LNCaP clone FGC (cell line): ENCODE data around the gene KRT4.

Experiments used
- DNase-seq: peaks from one replicate; pipeline ENCODE4 v3.0.0-alpha.2; 2011; ENCODE audit warnings: low read depth
- H3K4me3 ChIP-seq: 2 replicates; pipeline ENCODE4 v1.5.1; 2011; ENCODE audit warnings: mild to moderate bottlenecking, low read depth, low read length, control low read depth
- CTCF ChIP-seq: IDR thresholded peaks from 2 replicates; pipeline ENCODE4 v1.5.1; 2012; ENCODE audit warnings: mild to moderate bottlenecking; ENCODE audit not compliant: control insufficient read depth, insufficient read depth; ENCODE audit errors: extremely low read depth

KRT4 gene

GRCh38 chr12:52817003-52817698 is 3.2 kb upstream of the KRT4 start:
- DNase-seq = no peak
- TF ChIP-seq CTCF = no peak
- no peak overlapping the region for H3K4me3 ChIP-seq

- no peak for DNase-seq
- TF ChIP-seq CTCF = no peak
- H3K4me3 ChIP-seq = no peak overlapping the region
Observed at GRCh38 chr12:52815676-52816588, 2.0 kb upstream of the KRT4 start.

GRCh38 chr12:52815161-52815560 is 1.2 kb upstream of the KRT4 start:
- no peak for TF ChIP-seq CTCF
- no peak overlapping the region for H3K4me3 ChIP-seq
- DNase-seq = no peak

GRCh38 chr12:52814710-52815155 is 817 bp upstream of the KRT4 start:
- no peak overlapping the region for H3K4me3 ChIP-seq
- TF ChIP-seq CTCF = no peak
- DNase-seq = no peak

- TF ChIP-seq CTCF = no peak
- no peak overlapping the region for H3K4me3 ChIP-seq
- no peak for DNase-seq
Observed at GRCh38 chr12:52813203-52813819, 605 bp downstream of the KRT4 start.

GRCh38 chr12:52812749-52813148 is 1.2 kb downstream of the KRT4 start:
- no peak overlapping the region for H3K4me3 ChIP-seq
- no peak for DNase-seq
- no peak for TF ChIP-seq CTCF
